Fibroblast of pulmonary artery (primary cell): ENCODE results near the gene PDGFRB.

ENCODE experiments used
- DNase-seq: peaks from one replicate; pipeline ENCODE4 v3.0.0-alpha.2; 2010; ENCODE audit warnings: low read depth
- H3K4me3 ChIP-seq: replicated peaks from 2 replicates; pipeline ENCODE4 v1.5.1; 2011; ENCODE audit warnings: low read depth, mild to moderate bottlenecking, control low read depth, low read length, moderate library complexity
- TF ChIP-seq, protein P1 (sequence below): IDR thresholded peaks from 2 replicates; pipeline ENCODE4 v1.5.1; 2011; ENCODE audit warnings: mild to moderate bottlenecking, control low read depth, low read length, inconsistent platforms; ENCODE audit errors: missing control alignments

PDGFRB gene

DNA sequence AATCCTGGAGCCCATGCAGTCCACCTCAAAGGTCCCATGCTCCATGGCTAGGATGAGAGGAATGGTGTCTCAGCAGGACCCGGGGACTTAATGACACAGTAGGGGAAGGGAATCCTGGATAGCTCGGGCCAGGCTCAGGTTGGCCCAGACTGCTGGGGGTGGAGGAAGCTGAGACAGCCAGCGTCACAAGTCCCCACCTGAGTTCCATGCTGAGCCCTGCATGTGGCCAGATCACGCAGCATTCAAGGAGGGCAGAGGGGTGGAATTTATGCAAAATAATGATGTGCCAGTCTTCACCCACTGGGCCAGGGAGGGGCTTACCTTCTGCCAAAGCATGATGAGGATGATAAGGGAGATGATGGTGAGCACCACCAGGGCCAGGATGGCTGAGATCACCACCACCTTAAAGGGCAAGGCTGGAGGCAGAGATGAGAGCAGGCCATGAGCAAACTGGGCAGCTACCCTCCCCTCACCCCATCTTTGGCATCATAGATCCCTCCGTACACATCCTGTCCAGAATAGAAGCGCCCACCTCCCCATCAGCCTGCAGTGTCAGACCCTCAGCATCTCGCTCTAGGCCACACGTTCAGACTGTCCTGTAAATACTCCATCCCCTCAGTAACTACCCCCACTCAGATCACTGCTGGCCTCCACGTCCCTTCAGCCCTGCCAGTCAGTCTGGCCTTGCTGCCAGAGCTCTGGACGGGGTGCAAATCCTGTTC is 29.3 kb downstream of the PDGFRB start:
- DNase-seq, result no peak

DNA sequence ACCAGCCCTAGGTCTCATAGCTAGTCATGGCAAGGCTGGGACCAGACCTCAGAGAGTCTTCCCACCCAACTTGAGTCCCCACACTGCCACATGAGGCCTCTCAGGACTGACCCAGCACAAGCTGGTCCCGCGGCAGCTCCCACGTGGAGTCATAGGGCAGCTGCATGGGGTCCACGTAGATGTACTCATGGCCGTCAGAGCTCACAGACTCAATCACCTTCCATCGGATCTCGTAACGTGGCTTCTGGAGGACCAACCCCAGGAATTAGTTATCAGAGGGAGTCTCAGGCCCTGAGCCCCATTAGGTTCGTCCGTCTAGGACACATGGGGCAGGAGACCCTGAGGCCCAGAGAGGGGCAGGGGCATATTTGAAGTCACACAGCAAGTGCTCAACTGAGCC is 30.3 kb downstream of the PDGFRB start:
- no peak for DNase-seq
- TF ChIP-seq, protein P1, sequence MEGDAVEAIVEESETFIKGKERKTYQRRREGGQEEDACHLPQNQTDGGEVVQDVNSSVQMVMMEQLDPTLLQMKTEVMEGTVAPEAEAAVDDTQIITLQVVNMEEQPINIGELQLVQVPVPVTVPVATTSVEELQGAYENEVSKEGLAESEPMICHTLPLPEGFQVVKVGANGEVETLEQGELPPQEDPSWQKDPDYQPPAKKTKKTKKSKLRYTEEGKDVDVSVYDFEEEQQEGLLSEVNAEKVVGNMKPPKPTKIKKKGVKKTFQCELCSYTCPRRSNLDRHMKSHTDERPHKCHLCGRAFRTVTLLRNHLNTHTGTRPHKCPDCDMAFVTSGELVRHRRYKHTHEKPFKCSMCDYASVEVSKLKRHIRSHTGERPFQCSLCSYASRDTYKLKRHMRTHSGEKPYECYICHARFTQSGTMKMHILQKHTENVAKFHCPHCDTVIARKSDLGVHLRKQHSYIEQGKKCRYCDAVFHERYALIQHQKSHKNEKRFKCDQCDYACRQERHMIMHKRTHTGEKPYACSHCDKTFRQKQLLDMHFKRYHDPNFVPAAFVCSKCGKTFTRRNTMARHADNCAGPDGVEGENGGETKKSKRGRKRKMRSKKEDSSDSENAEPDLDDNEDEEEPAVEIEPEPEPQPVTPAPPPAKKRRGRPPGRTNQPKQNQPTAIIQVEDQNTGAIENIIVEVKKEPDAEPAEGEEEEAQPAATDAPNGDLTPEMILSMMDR, result no peak

More for the DNA sequence above, 29.3 kb downstream of the PDGFRB start:
- no peak overlapping the region for H3K4me3 ChIP-seq
- TF ChIP-seq, protein P1, result no peak

DNA sequence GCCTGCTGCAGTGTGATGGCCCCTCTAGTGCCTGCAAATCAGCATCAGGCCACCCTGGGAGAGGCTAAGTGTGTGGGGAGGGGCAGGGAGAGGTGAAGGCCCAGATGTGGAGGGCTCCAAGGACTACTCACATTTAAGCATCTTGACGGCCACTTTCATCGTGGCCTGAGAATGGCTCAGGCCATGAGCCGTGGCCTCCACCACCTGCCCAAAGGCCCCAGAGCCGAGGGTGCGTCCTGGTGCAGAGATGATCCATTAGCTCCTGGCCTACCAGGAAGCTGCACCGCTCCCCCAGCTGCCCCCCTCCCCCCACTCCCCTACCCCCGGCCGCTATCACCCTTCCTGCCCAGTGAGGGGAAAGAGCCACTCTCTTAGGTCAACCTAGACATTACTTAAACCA is 31.0 kb downstream of the PDGFRB start:
- DNase-seq, result no peak
- TF ChIP-seq, protein P1, result no peak
- no peak overlapping the region for H3K4me3 ChIP-seq

More for the DNA sequence above, 30.3 kb downstream of the PDGFRB start:
- no peak overlapping the region for H3K4me3 ChIP-seq

DNA sequence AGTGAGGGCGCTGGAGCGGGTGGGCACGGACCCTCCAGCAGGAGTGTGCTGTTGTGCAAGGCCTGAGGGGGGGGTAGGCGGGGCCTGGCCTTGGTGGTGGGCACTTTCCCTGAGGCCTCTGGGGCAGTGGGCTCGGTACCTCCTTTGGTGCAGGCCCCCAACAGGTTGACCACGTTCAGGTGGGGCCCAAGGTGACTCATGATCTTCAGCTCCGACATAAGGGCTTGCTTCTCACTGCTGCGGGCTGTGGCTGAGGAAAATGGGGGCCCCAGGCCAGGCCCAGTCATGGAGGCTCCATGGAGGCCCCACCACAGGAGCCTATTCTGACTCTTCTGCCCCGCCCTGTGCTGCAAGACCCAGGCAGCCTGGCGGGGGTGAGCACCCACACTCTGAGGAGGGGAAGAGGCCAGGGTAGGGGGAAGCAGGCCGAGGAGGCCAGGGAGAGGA is 31.5 kb downstream of the PDGFRB start:
- TF ChIP-seq, protein P1, result no peak
- H3K4me3 ChIP-seq, result no peak overlapping the region
- no peak for DNase-seq

DNA sequence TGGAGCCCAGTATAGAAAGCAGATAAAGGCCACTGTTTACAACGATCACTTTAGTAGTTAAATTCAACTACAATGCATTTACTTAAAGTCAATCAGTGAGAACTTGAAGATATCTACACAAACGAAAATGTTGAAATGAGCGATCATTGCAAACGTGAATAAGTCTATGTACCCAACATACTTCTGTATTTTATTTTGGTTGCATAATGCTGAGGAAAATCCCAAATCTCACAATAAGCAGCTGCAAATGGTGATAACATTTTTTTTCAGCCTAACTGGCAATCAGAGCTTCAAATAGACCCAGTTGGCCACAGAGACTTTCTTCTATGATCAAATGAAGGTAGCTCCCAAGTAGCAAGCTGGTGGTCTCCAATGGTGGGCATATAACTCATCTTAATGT is 32.1 kb downstream of the PDGFRB start:
- TF ChIP-seq, protein P1, result no peak
- H3K4me3 ChIP-seq, result no peak overlapping the region
- DNase-seq, result no peak

DNA sequence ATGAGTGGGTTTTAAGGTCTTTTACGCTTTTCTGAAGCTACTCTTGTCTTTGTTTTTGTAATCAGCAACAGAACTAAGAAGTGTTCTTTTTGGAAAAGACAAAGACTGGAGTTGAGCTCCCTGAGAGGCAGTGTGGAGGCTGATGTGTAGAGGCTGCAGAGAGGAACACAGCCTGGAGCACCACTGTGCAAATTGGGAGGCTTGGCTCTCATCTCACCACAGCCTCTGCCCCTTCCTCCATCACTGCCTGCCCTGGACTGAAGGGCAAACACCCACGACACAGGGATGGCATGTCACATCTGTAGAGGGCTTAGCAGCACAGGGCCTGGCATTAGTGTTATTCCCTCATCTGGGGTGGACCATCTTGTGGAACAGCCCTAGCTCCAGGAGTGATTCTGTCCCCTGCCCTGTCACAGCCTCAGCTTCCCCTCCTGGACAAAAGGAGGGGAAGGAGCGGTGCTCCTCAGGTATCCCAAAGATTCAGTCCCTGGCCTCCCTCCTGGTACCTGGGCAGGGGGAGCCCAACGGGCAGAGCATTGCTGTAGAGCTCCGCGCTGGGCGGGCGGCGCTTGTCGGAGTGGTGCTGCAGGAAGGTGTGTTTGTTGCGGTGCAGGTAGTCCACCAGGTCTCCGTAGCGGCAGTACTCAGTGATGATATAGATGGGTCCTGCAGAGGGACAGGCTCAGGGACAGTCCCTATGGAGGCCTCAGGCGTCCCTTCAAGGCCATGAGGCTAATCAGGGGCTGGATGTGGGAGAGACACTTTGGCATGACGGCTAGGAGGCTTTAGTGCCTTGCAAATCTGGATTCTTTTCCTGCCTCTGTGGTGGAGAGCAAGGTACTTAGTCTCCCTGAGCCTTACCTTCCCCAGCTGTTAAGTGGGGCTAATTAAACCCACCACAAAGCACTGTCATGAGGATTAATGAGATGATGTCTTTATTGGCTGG is 32.8 kb downstream of the PDGFRB start:
- TF ChIP-seq, protein P1, result no peak
- no peak for DNase-seq
- H3K4me3 ChIP-seq, result no peak overlapping the region
